Esophagus muscularis mucosa (tissue), 4 donors: ENCODE measurements around the gene CLDN4.

ENCODE experiments used
- CTCF ChIP-seq, 3 experiments: fragments of 200-600 bp in 2 of 3; fragments of 450-650 bp in 1 of 3; sonication (generic) in 2 of 3; IDR thresholded peaks; one replicate each; pipeline ENCODE4 v1.5.1; 2017 to 2019; ENCODE audit warnings: antibody characterized with exemption in 3 of 3, mild to moderate bottlenecking in 2 of 3, moderate library complexity in 1 of 3
- EP300 ChIP-seq: sonication (generic); formaldehyde crosslinking; IDR thresholded peaks from one replicate; pipeline ENCODE4 v1.6.1; 2017; ENCODE audit warnings: antibody characterized with exemption
- POLR2A ChIP-seq: fragments of 450-650 bp; IDR thresholded peaks from one replicate; pipeline ENCODE4 v1.6.1; 2017; ENCODE audit warnings: antibody characterized with exemption, moderate library complexity, mild to moderate bottlenecking, low read depth
- POLR2AphosphoS5 ChIP-seq, 2 donors: sonication (generic); formaldehyde crosslinking; IDR thresholded peaks; one replicate each; pipeline ENCODE4 v1.6.1; 2017; ENCODE audit warnings: antibody characterized with exemption in 2 of 2

DNA sequence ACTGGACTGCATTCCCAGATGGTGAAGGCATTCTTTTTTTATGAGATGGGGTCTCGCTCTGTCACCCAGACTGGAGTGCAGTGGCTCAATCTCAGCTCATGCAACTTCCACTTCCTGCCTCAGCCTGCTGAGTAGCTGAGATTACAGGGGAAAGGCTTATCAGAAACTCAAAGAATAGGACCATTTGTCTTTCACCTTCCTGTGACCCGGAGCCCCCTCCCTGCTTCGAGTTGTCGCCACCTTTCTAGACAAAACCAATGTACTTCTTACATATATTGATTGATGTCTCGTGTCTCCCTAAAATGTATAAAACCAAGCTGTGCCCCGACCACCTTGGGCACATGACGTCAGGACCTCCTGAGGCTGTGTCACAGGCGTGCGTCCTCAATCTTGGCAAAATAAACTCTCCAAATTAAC is 13.3 kb downstream of the CLDN4 start:
- TF ChIP-seq POLR2A (no peak), CTCF (IDR thresholded peaks at IDR 0.05) (no peak), POLR2AphosphoS5 (IDR thresholded peaks at IDR 0.05) (no peak), EP300 (no peak)
